ENCODE measurements around the gene TRIM27.
A peak's percentile ranks its signal among the peaks of the same experiment; 100 is the strongest.
"Not testable (repeated sequence)": the region's sequence is repeated elsewhere in the genome, so short reads cannot be mapped to it uniquely, and the experiment has no call there.

TRIM27 gene

GRCh38 chr6:28923318-28924102 lies at the start of gene TRIM27:
TSS of gene TRIM27 (minus strand) at chr6:28923985. CDS start at chr6:28923632, 353 bp downstream.
- DNase-seq: peak; percentile 75

- DNase-seq: not testable (repeated sequence)
Measured at GRCh38 chr6:28970056-28970455, 46.3 kb upstream of the TRIM27 start.

- DNase-seq: no peak
Measured at GRCh38 chr6:28969129-28969528, 45.3 kb upstream of the TRIM27 start.

- DNase-seq: no peak
Measured at GRCh38 chr6:28968476-28968875, 44.7 kb upstream of the TRIM27 start.

GRCh38 chr6:28965706-28966105 lies 41.9 kb upstream of the TRIM27 start:
- no peak for DNase-seq

GRCh38 chr6:28960846-28961500 lies 37.2 kb upstream of the TRIM27 start:
- no peak for DNase-seq

- not testable (repeated sequence) for DNase-seq
Measured at GRCh38 chr6:28958561-28959243, 34.9 kb upstream of the TRIM27 start.

- DNase-seq: not testable (repeated sequence)
Measured at GRCh38 chr6:28957795-28958314, 34.1 kb upstream of the TRIM27 start.

GRCh38 chr6:28956331-28956730 lies 32.5 kb upstream of the TRIM27 start:
- no peak for DNase-seq

GRCh38 chr6:28953585-28954258 lies 29.9 kb upstream of the TRIM27 start:
- DNase-seq: no peak

- peak; percentile 63 to 75 for DNase-seq
Measured at GRCh38 chr6:28953039-28953584, 29.3 kb upstream of the TRIM27 start.

GRCh38 chr6:28949656-28950195 lies 25.9 kb upstream of the TRIM27 start:
- not testable (repeated sequence) for DNase-seq

- DNase-seq: no peak
Measured at GRCh38 chr6:28948782-28949486, 25.1 kb upstream of the TRIM27 start.

- no peak for DNase-seq
Measured at GRCh38 chr6:28947831-28948270, 24.1 kb upstream of the TRIM27 start.

- DNase-seq: no peak
Measured at GRCh38 chr6:28947067-28947765, 23.4 kb upstream of the TRIM27 start.

GRCh38 chr6:28945349-28945748 lies 21.6 kb upstream of the TRIM27 start:
- DNase-seq: no peak

- DNase-seq: peak; percentile 76 to 87
Measured at GRCh38 chr6:28944412-28944865, 20.7 kb upstream of the TRIM27 start.

GRCh38 chr6:28943557-28944411 lies 20.0 kb upstream of the TRIM27 start:
- peak; percentile 68 to 75 for DNase-seq

GRCh38 chr6:28943223-28943556 lies 19.4 kb upstream of the TRIM27 start:
- no peak for DNase-seq

Measured in CD4-positive, alpha-beta T cell treated with Interleukin-4 for 1 hour (primary cell).